ENCODE results near the gene LAYN. TPM values are rescaled to one million over a fixed set of nuclear protein-coding genes. Genes with fewer than 3 reads are reported as not detected.

LAYN gene, protein sequence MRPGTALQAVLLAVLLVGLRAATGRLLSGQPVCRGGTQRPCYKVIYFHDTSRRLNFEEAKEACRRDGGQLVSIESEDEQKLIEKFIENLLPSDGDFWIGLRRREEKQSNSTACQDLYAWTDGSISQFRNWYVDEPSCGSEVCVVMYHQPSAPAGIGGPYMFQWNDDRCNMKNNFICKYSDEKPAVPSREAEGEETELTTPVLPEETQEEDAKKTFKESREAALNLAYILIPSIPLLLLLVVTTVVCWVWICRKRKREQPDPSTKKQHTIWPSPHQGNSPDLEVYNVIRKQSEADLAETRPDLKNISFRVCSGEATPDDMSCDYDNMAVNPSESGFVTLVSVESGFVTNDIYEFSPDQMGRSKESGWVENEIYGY
- total RNA-seq: 19.3 and 29.6 TPM in 2 replicates

GRCh38 chr11:111540114-111540936, at the start of gene LAYN:
LAYN (plus strand) TSS chr11:111540720; CDS start chr11:111540844, 124 bp downstream.
- DNase-seq (ENCODE audit: extremely low read depth, low read depth, low spot score): no peak

DNA sequence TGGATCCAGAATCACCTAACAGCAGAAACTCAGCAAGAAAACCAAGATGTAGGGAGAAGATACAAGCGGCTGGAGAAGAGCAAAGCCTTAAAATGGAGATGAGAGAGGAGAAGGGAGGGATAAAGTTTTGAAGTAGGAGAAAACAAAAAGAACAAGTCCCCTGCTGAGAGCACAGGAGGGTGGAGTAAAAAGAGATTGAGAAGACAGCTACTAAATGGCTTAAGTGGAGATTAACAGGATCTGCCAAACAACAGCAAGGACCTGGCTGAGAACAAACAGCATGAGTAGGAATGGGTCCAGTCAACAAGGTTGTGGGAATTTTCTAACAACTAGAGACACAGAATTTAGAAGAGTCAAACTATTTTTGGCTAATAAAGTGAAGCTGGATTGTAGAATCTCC, 46.5 kb upstream of the LAYN start:
- DNase-seq (ENCODE audit: extremely low read depth, low read depth, low spot score): no peak

DNA sequence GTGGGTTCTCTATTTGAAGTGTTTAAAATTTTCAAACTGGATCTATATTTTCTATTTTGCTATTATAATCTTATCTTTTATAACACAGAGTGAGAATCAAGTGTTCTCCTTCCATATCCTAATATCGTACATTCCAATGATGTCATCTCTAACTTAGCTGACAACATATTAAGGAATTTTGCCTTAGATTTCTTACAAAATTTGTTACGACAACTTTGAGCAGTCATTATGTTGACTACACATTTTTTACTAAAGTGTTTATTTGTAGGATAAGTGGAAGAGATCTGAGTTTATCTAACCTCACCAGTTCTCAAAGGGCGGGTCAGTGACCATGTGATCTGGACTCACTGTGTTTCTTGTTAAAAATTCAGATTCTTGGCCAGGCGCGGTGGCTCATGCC, 41.0 kb upstream of the LAYN start:
- DNase-seq (ENCODE audit: extremely low read depth, low read depth, low spot score): no peak

DNA sequence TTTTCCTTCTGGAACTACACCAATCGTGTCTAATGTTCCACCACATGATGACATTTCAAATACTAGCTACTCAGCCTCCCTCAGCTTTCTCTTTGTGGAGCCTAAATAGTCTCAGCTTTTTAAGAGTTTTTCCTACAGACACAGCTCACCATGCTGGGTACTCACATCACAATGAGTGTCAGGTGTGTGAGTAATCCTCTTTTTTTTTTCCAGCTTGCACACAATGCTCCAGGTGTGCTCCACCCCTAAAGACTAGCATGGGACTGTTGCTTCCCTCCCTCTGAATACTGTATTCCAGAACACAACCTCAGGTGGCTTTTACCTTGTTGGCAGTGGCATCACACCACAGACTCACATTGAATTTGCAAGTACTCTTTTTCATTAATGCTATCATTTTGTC, 40.0 kb upstream of the LAYN start:
- no peak for DNase-seq (ENCODE audit: extremely low read depth, low read depth, low spot score)

- no peak for DNase-seq (ENCODE audit: extremely low read depth, low read depth, low spot score)
Measured at GRCh38 chr11:111502611-111503010, 37.9 kb upstream of the LAYN start.

DNA sequence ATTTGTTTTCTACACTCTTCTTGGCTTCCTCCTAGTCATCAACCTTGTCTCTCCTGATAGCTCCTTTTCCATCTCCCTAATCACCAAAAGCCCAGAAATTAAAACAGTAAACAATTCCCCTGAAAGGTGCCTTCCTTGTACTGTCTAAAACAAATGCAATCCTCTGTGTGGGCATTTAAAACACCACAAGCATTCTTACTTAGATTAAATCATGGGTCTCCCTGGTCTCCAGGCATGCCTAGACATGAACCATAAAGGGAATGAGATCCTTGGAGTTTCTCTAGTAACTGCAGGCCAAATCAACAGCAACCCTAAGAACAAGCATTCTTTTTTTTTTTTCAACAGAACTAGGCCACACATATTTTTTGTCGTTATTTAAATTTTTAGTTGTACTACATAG, 30.2 kb upstream of the LAYN start:
- no peak for DNase-seq (ENCODE audit: extremely low read depth, low read depth, low spot score)

DNA sequence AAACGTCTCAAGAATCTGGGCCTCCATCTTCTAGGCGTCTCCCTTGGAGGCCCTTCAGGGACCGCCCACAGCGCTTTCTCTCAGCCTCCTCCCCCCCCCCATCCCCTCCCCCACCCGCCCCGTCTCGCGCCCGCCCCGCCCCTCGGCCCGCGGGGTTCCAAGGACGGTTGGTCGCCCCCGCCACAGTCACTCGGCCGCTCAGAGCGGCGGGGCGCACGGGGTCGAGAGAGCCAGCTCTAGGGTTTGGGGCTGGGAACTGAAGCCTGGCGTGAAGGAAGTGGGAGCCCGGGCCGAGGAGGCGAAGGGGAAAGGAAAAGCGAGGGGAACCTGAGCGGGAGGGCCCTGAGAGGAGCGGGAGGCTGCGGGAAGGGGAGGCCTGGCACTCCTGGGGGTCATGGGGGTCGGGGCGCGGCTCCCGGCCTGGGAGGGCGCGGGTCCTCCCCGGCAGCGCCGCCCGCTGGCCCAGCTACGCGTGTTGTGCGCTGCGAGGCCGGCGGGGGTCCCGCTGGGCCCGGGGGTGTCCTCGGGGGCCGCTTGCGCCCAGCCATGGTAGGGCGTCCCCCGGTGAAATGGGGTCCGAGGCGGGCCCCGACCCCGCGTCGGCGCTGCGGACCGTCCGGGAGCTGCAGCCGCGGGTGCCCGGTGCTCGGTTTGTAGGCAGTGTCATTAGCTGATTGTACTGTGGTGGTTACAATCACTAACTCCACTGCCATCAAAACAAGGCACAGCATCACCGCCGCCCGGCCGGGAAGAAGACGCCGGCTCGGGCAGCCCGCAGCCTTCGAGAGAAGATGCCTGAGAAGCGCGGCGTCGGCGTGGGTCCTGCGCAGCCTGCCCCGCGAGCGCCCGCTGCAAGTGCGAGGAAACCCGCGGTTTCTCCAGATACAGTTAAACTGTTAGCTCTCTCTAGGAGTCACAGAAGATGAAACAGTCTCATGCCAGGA, 28.0 kb upstream of the LAYN start, which contains the start of gene BTG4:
BTG4 (minus strand) TSS at position 91 of the 944 bp plus-strand sequence. CDS start 13,610 bp downstream, outside the sequence.
- no peak for DNase-seq (ENCODE audit: extremely low read depth, low read depth, low spot score)

- no peak for DNase-seq (ENCODE audit: extremely low read depth, low read depth, low spot score)
Measured at GRCh38 chr11:111513240-111513605, 27.3 kb upstream of the LAYN start.

GRCh38 chr11:111514216-111515031, 26.1 kb upstream of the LAYN start, which contains the start of gene HOATZ:
HOATZ (plus strand) TSS chr11:111514778; CDS start chr11:111514785, 7 bp downstream.
- no peak for DNase-seq (ENCODE audit: extremely low read depth, low read depth, low spot score)

GRCh38 chr11:111515591-111515990, 24.9 kb upstream of the LAYN start:
- no peak for DNase-seq (ENCODE audit: extremely low read depth, low read depth, low spot score)

GRCh38 chr11:111518668-111519067, 21.9 kb upstream of the LAYN start:
- DNase-seq (ENCODE audit: extremely low read depth, low read depth, low spot score): no peak

DNA sequence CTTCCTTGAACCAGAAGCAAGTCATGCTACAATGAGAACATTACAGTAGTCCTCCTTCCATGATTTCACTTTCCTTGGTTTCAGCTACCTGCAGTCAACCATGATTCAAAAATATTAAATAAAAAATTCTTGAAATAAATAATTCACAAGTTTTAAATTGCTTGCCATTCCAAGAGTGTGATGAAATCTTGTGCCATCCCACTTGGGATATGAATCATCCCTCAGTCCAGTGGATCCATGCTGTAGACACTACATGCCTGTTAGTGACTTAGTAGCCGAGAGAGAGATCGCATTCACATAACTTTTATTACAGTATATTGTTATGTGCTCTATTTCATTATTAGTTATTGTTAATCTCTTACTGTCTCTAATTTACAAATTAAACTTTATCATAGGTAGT, 20.0 kb upstream of the LAYN start:
- no peak for DNase-seq (ENCODE audit: extremely low read depth, low read depth, low spot score)

DNA sequence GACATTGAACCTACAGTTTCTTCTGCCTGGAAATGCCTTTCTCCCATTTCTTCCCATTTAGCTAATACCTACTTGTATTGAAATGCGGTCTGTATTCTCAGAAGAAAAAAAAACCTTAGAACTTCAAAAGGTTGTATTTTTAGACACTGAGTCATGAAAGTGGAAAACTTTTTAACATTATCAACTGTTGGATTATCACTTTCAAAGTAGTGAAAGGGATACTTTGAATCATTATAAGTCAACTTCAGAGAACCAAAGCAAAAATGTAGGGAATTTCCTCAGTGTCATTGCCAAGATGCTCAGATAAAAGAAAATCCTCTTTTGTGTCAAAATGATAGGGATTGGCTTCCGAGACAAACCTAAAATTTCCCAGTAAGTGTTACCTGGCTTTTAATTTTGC, 19.4 kb upstream of the LAYN start:
- no peak for DNase-seq (ENCODE audit: extremely low read depth, low read depth, low spot score)

DNA sequence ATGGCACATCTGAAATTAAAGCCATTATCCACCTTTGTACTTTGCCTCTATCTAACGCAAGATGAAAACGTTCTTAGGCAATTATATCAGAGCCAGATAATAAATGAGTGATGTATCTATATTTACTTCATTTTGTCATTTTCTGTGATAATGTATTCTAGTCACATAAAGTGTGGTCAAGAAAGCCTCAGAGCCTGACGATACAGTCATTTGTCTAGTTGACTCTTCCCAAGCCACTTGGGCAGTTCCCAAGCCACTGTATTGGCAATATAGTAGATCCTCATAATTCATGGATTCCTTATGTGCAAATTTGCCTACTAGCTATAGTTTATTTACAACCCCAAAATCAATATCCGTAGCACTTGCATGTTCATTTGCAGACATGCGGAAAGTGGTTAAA, 18.1 kb upstream of the LAYN start:
- no peak for DNase-seq (ENCODE audit: extremely low read depth, low read depth, low spot score)

GRCh38 chr11:111523343-111523742, 17.2 kb upstream of the LAYN start:
- DNase-seq (ENCODE audit: extremely low read depth, low read depth, low spot score): no peak

- DNase-seq (ENCODE audit: extremely low read depth, low read depth, low spot score): no peak
Measured at GRCh38 chr11:111524056-111524455, 16.5 kb upstream of the LAYN start.

DNA sequence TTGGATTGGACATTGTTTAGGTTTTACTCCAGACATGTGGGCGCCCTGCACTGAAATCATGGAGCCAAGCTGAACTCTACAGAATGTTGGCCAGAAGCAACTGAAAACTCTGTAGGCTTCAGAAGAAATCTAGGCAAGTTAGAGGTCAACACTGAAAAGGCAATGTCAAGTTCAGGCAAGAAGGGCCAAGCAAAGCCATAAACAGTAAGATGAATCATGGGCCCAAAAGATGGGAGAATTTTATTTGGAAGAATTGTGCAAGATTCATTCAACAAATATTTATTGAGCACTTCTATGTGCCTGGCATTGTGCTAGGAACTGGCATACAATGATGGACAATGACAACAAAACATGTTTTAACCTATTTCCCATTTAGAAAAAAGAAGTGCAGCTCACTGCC, 15.1 kb upstream of the LAYN start:
- DNase-seq (ENCODE audit: extremely low read depth, low read depth, low spot score): no peak

GRCh38 chr11:111526501-111526900, 14.0 kb upstream of the LAYN start:
- DNase-seq (ENCODE audit: extremely low read depth, low read depth, low spot score): no peak

DNA sequence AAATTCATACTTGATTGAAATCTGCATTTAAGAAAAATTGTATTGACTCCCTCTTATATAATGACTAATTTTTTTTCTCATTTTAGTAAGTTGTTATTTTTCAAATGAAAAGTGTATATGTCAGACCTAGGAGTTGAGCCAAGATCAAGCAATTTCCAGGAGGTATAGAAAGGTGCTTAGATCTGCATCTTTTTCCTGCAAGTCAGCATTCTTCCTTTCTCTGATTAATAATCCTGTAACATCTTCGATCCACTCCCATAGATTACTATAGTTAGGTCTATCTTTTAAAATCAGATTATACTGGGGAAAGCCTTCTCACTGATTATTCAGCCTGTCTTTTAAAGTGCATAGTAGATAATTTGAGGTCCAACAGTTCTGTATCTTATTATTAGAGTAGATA, 13.2 kb upstream of the LAYN start:
- no peak for DNase-seq (ENCODE audit: extremely low read depth, low read depth, low spot score)

GRCh38 chr11:111528557-111528956, 12.0 kb upstream of the LAYN start:
- no peak for DNase-seq (ENCODE audit: extremely low read depth, low read depth, low spot score)
